IPS-15b (cell line): Measurements from ENCODE around the gene FOXO3B.
A peak's percentile ranks its signal among the peaks of the same experiment; 100 is the strongest.
"Not testable (repeated sequence)": the region's sequence is repeated elsewhere in the genome, so short reads cannot be mapped to it uniquely, and the experiment has no call there.

Experiments
- H3K27me3 ChIP-seq: one replicate; pipeline ENCODE4 v1.6.1; 2013; ENCODE audit warnings: low read length; ENCODE audit not compliant: control insufficient read depth, insufficient read depth
- H3K36me3 ChIP-seq: one replicate; pipeline ENCODE4 v1.6.1; 2013; ENCODE audit warnings: low read length; ENCODE audit not compliant: control insufficient read depth, insufficient read depth
- H3K4me1 ChIP-seq: one replicate; pipeline ENCODE4 v1.6.1; 2013; ENCODE audit warnings: mild to moderate bottlenecking, low read length; ENCODE audit not compliant: control insufficient read depth, insufficient read depth
- H3K4me3 ChIP-seq: one replicate; pipeline ENCODE4 v1.5.1; 2013; ENCODE audit warnings: low read depth, low read length
- H3K9ac ChIP-seq: one replicate; pipeline ENCODE4 v1.6.1; 2013; ENCODE audit warnings: low read depth, mild to moderate bottlenecking, low read length
- H3K9me3 ChIP-seq: one replicate; pipeline ENCODE4 v1.6.1; 2013; ENCODE audit warnings: mild to moderate bottlenecking, low read length; ENCODE audit not compliant: control insufficient read depth, insufficient read depth

Gene FOXO3B

DNA sequence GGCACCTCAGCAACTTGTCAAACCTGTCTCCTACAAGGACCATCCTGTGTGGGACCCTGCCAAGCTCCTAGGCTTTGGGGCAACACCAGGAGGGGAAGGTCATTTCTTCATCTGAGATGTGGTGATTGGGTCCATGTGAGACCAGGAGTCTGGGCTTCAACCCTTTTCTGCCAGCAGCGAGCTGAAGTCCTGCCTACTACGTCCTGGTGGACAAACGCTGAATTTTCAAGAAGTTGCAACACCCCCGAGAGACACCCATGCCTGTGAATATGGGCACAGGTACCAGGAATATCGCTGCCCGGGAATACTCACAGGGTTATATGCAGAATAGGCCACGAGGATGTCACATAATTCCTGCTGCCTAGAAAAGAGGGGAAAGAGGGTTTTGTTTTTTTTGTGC, 45.9 kb downstream of the FOXO3B start:
- H3K27me3 ChIP-seq, result not testable (repeated sequence)

DNA sequence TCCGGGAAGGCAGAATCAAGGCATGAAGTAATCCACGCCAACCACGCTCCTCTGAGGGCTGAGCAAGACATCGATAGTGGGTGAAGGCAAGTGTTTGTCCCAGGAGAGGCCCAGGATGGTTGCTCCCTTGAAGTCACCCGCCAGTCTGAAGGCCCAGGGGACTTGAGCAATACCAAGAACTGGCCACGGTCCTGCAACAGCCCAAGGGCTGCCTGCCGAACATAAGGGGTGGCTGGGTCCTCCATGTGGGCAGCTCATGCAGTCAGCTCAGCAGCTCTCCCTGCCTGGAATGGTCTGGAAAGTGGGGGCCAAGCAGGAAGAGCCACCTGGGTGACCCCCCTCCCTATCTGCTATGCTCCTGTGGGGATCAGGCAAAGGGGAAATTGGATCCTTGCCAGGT, 46.3 kb downstream of the FOXO3B start:
- not testable (repeated sequence) for H3K27me3 ChIP-seq, H3K9me3 ChIP-seq, H3K36me3 ChIP-seq

More for the DNA sequence above, 45.9 kb downstream of the FOXO3B start:
- not testable (repeated sequence) for H3K36me3 ChIP-seq, H3K4me3 ChIP-seq, H3K9me3 ChIP-seq, H3K4me1 ChIP-seq, H3K9ac ChIP-seq

DNA sequence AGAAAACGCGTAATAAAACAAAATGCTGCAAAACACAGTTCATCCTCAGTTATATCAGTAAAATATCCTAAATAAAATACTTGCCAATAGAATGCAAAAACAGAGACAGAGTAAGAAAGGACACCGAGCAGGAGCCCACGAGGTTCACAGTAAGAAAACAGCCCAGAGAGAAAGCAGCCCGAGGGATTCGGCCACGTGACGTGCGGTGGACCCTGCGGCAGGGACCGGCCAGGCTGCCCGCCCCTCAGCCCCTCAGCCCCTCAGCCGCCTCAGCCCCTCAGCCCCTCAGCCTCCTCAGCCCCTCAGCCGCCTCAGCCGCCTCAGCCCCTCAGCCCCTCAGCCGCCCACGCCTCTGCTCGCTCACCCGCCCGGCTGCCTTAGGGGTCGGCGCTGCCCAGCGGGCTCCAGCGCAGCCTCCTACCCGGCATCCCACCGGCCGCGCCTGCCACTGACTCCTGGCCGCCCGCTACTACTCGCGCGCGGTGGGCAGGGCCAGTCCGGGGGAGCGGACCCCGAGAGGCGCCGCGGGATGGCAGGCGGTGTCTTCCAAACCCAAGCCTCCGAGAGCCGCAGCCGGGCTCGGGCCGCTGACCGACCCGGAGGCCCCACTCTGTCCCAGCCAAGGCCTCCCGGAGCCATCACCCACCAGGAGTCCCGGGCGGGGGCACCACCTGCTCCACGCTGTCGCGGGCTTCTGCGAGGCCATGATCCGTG, 47.4 kb downstream of the FOXO3B start:
- not testable (repeated sequence) for H3K36me3 ChIP-seq, H3K9me3 ChIP-seq, H3K4me1 ChIP-seq, H3K9ac ChIP-seq, H3K27me3 ChIP-seq
- peak overlapping the region; percentile 32 for H3K4me3 ChIP-seq

More for the DNA sequence above, 46.3 kb downstream of the FOXO3B start:
- H3K9ac ChIP-seq, H3K4me3 ChIP-seq, H3K4me1 ChIP-seq: not testable (repeated sequence)
